Large intestine (tissue), 3 donors: ENCODE results near the gene BMPR1A. TPM values are rescaled to one million over a fixed set of nuclear protein-coding genes. Genes with fewer than 3 reads are reported as not detected.
"Not testable (repeated sequence)": the region's sequence is repeated elsewhere in the genome, so short reads cannot be mapped to it uniquely, and the experiment has no call there.

ENCODE experiments used
- DNase-seq, 2 donors: peaks; one replicate each; pipeline versions ENCODE4 v3.0.0 to v3.0.0-alpha.2; 2013
- H3K27ac ChIP-seq: one replicate; pipeline ENCODE4 v1.5.1; 2013; ENCODE audit warnings: low read length
- H3K27me3 ChIP-seq: 2 replicates; pipeline ENCODE4 v1.6.1; 2013; ENCODE audit warnings: low read length; ENCODE audit not compliant: control insufficient read depth, insufficient read depth
- H3K36me3 ChIP-seq: 2 replicates; pipeline ENCODE4 v1.6.1; 2013; ENCODE audit warnings: low read length; ENCODE audit not compliant: control insufficient read depth, insufficient read depth
- H3K4me1 ChIP-seq: one replicate; pipeline ENCODE4 v1.6.1; 2013; ENCODE audit warnings: low read length; ENCODE audit not compliant: control insufficient read depth, insufficient read depth
- H3K4me3 ChIP-seq: one replicate; pipeline ENCODE4 v1.5.1; 2013; ENCODE audit warnings: low read length
- H3K9me3 ChIP-seq: one replicate; pipeline ENCODE4 v1.6.1; 2013; ENCODE audit warnings: mild to moderate bottlenecking, low read depth, low read length, moderate library complexity; ENCODE audit not compliant: control insufficient read depth
- WGBS: methylation state at CpG from one replicate; pipeline ENCODE4 v1.1.5; 2013; ENCODE audit warnings: low lambda C conversion rate; ENCODE audit not compliant: insufficient coverage; 5-methylcytosine and 5-hydroxymethylcytosine counted together
- polyA plus RNA-seq: library from polyadenylated mRNA; unstranded; fragments of 120-200 nt; gene quantifications from one replicate; pipeline ENCODE4 v1.2.1, GENCODE V29; 2013

The BMPR1A gene
- polyA plus RNA-seq, 1 donor: 41.5 TPM

DNA sequence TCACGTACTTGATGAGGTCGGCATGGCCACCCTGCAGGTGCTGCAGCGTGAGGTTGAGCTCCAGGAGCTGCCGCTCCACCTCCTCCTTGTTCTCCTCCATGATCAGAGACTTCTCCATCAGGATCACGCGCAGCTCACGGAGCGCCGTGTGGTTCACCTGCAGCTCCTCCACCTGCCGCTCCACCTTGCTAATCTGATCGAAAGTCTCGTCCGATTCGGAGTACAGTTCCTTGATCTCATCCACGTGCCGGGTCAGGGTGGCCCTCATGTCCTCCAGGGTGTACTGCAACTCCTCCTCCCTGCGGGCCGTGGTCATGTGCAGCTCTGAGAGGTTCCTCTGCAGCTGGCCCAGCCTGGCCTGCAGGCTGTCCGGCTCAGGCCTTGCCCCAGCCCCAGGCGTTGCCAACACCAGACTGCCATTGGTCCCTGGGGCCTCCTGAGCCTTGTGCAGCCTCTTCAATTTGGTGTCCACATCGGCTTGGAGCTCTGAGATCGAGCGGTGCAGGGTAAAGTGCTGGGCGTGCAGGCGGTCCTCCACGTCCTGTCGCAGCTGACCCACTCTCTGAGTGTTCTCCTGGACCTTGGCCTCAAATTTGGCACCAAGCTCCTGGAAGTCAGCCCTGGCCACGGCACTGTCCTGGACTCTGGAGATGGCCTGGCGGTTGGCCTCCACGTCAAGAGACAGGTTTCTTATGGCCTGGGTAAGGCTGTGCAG is 187.1 kb downstream of the BMPR1A start:
- DNase-seq: no peak
- no peak overlapping the region for H3K27ac ChIP-seq
- H3K9me3 ChIP-seq: peaks cover 11% of the 10 kb centered on the region
- no peaks in the 10 kb centered on the region for H3K36me3 ChIP-seq
- H3K4me1 ChIP-seq: peaks cover 3% of the 10 kb centered on the region
- WGBS: no CpG with 5 or more reads among the region's 30 CpGs
- peaks cover 27% of the 10 kb centered on the region for H3K27me3 ChIP-seq
- no peak overlapping the region for H3K4me3 ChIP-seq

DNA sequence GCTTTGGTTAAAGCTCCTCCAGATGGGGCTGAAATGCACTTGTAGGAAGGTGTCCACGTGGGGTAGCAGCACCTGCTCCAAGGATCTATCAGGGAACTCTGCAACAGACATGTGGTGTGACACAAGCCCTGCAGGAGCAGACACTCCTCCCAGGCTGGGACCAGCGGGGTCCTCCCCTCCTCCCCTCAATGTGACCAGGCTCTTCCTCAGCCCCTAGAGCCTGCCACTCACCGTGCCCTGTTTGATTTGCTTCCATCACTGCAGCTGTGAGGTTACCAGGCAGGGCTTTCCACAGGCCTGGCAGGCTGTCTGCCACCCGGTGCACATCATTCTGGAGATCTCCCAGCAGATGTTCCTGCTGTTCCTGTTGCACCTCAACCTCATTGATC is 187.6 kb downstream of the BMPR1A start:
- DNase-seq: no peak
- H3K9me3 ChIP-seq: peaks cover 11% of the 10 kb centered on the region
- no CpG with 5 or more reads among the region's 4 CpGs for WGBS
- H3K27me3 ChIP-seq: peaks cover 27% of the 10 kb centered on the region
- no peak overlapping the region for H3K27ac ChIP-seq
- H3K36me3 ChIP-seq: no peaks in the 10 kb centered on the region
- no peak overlapping the region for H3K4me3 ChIP-seq
- H3K4me1 ChIP-seq: peaks cover 3% of the 10 kb centered on the region

GRCh38 chr10:86944471-86944870 is 188.1 kb downstream of the BMPR1A start:
- peaks cover 11% of the 10 kb centered on the region for H3K9me3 ChIP-seq
- no peak for DNase-seq
- H3K27ac ChIP-seq: no peak overlapping the region
- no peaks in the 10 kb centered on the region for H3K36me3 ChIP-seq
- no peak overlapping the region for H3K4me3 ChIP-seq
- peaks cover 3% of the 10 kb centered on the region for H3K4me1 ChIP-seq
- H3K27me3 ChIP-seq: peaks cover 27% of the 10 kb centered on the region

- Histone ChIP-seq H3K27me3 (peaks cover 27% of the 10 kb centered on the region), H3K27ac (no peak overlapping the region)
- DNase-seq: no peak
Observed at GRCh38 chr10:86944907-86945306, 188.5 kb downstream of the BMPR1A start.

GRCh38 chr10:86945361-86946212 is 189.2 kb downstream of the BMPR1A start:
- H3K27ac ChIP-seq: no peak overlapping the region
- no peaks in the 10 kb centered on the region for H3K36me3 ChIP-seq
- peaks cover 3% of the 10 kb centered on the region for H3K4me1 ChIP-seq
- WGBS: no CpG with 5 or more reads among the region's 18 CpGs
- DNase-seq: no peak
- peaks cover 11% of the 10 kb centered on the region for H3K9me3 ChIP-seq
- H3K27me3 ChIP-seq: peaks cover 27% of the 10 kb centered on the region
- H3K4me3 ChIP-seq: no peak overlapping the region

More at GRCh38 chr10:86944907-86945306, 188.5 kb downstream of the BMPR1A start:
- Histone ChIP-seq H3K4me3 (no peak overlapping the region), H3K9me3 (peaks cover 11% of the 10 kb centered on the region), H3K4me1 (peaks cover 3% of the 10 kb centered on the region), H3K36me3 (no peaks in the 10 kb centered on the region)
- no CpG with 5 or more reads among the region's 3 CpGs for WGBS

DNA sequence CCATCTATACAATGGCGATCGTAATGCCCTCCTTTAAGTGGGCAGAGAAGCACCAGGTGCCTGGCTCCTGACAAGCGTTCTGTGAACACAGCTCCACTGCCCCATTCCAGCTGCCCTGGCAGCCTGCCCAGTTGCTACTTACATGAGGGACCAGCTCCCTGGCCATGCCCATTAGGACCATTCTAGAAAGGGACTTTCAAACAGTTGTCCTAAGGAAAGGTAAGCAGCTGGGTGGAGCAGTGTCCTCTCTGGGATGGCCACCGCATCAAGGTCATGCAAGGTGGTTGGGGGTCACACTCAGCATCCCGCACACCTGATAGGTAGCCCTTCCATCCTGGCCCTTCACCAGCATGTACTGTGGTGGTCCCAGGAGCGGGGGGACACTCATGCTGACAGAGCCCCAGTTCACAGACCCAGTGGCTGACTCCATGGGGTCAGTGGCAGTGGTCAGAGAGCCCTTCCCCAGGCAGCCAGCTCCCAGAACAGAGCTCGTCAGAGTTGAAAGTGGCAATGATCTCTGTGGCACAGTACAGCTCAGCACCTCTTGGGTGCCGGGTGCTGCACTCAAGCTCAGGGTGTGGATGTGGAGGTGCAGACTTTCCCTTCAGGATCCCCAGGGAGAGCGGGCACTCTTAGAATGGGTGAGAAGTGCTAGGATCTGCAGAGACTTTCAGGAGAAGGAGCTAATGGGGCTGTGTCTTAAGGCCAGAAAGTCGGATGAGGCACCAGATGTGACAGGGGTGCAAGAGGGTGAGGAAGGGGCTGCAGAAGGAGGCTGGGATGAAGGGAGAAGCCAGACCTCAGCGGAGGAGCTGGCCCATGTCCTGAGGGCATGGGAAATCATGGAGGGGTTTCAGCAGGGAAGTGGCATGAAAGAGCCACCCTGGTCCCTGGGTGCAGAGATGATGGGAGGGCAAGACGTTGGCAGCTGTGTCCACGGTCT is 190.1 kb downstream of the BMPR1A start:
- Histone ChIP-seq H3K27me3 (peaks cover 27% of the 10 kb centered on the region), H3K4me3 (no peak overlapping the region), H3K27ac (no peak overlapping the region), H3K9me3 (peaks cover 11% of the 10 kb centered on the region), H3K4me1 (peaks cover 3% of the 10 kb centered on the region), H3K36me3 (no peaks in the 10 kb centered on the region)
- 57% methylated on average over 1 of the region's 13 CpGs for WGBS
- no peak for DNase-seq

GRCh38 chr10:86947806-86948205 is 191.4 kb downstream of the BMPR1A start:
- H3K4me1 ChIP-seq, H3K36me3 ChIP-seq, H3K27ac ChIP-seq, DNase-seq, H3K4me3 ChIP-seq: not testable (repeated sequence)
- Histone ChIP-seq H3K27me3 (peaks cover 20% of the 10 kb centered on the region), H3K9me3 (peaks cover 12% of the 10 kb centered on the region)
- WGBS: no CpG with 5 or more reads among the region's 4 CpGs

- peaks cover 11% of the 10 kb centered on the region for H3K27me3 ChIP-seq
- H3K4me1 ChIP-seq: peaks cover 6% of the 10 kb centered on the region
- H3K4me3 ChIP-seq: no peak overlapping the region
- no peaks in the 10 kb centered on the region for H3K36me3 ChIP-seq
- no peak for DNase-seq
- no peak overlapping the region for H3K27ac ChIP-seq
- no CpG with 5 or more reads among the region's 1 CpG for WGBS
- peaks cover 14% of the 10 kb centered on the region for H3K9me3 ChIP-seq
Observed at GRCh38 chr10:86950349-86950748, 193.9 kb downstream of the BMPR1A start.

DNA sequence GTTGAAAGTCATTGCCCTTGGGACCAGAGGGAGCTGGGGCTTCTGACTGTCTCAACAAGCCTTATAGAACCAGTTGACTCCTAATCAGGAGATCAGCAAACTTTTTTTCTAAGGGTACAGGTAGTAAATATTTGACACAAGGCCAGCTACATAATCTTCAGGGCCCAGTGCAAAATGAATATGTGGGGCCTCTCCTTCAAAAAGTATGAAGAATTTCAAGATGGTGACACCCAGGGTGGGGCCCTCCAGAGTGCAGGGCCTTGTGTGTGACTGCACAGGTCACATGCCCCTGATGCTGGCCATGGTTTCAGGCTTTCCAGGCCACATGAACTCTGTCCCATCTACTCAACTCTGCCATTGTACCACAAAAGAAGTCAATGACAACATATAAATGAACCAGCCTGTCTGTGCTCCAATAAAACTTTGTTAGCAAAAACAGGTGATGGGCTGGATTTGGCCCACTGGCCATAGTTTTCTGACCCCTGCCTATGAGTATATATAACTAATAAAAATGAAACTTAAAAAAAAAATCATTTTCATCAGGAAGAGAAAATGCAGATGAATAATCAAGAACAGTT is 194.9 kb downstream of the BMPR1A start:
- no peak for DNase-seq
- Histone ChIP-seq H3K4me1 (peaks cover 6% of the 10 kb centered on the region), H3K36me3 (no peaks in the 10 kb centered on the region), H3K27me3 (peaks cover 5% of the 10 kb centered on the region), H3K27ac (no peak overlapping the region), H3K9me3 (peaks cover 14% of the 10 kb centered on the region), H3K4me3 (no peak overlapping the region)

GRCh38 chr10:86952106-86952505 is 195.7 kb downstream of the BMPR1A start:
- 100% methylated on average over 3 of the region's 7 CpGs for WGBS
- no peak for DNase-seq
- H3K27ac ChIP-seq: no peak overlapping the region

More at GRCh38 chr10:86952106-86952505, 195.7 kb downstream of the BMPR1A start:
- Histone ChIP-seq H3K27me3 (no peaks in the 10 kb centered on the region), H3K4me1 (peaks cover 6% of the 10 kb centered on the region), H3K36me3 (no peaks in the 10 kb centered on the region), H3K4me3 (no peak overlapping the region), H3K9me3 (peaks cover 14% of the 10 kb centered on the region)
